ENCODE measurements around the gene DLG2. TPM values are rescaled to one million over a fixed set of nuclear protein-coding genes. Genes with fewer than 3 reads are reported as not detected.

The DLG2 gene
- total RNA-seq, 1 donor from 2014 or later: 2.1 TPM

GRCh38 chr11:84419616-84420015 is 1207.5 kb downstream of the DLG2 start:
- Mint-ChIP-seq H3K27ac (ENCODE audit: unreplicated experiment) (no peak overlapping the region), H3K4me1 (no peaks in the 10 kb centered on the region), H3K36me3 (ENCODE audit: low read depth) (no peaks in the 10 kb centered on the region), H3K4me3 (no peak overlapping the region), H3K27me3 (ENCODE audit: low read depth) (no peaks in the 10 kb centered on the region), H3K9me3 (no peaks in the 10 kb centered on the region)
- TF ChIP-seq CTCF (conservative IDR thresholded peaks at IDR 0.05): no peak
- no peak for DNase-seq (ENCODE audit: low read depth, low spot score)

GRCh38 chr11:84414920-84415319 is 1212.2 kb downstream of the DLG2 start:
- no peak overlapping the region for H3K27ac Mint-ChIP-seq (ENCODE audit: unreplicated experiment)
- no peaks in the 10 kb centered on the region for H3K36me3 Mint-ChIP-seq (ENCODE audit: low read depth)
- no peak for DNase-seq (ENCODE audit: low read depth, low spot score)
- no peak overlapping the region for H3K4me3 Mint-ChIP-seq
- H3K9me3 Mint-ChIP-seq: no peaks in the 10 kb centered on the region
- no peak for TF ChIP-seq CTCF (conservative IDR thresholded peaks at IDR 0.05)
- no peaks in the 10 kb centered on the region for H3K27me3 Mint-ChIP-seq (ENCODE audit: low read depth)
- no peaks in the 10 kb centered on the region for H3K4me1 Mint-ChIP-seq

GRCh38 chr11:84413549-84413948 is 1213.6 kb downstream of the DLG2 start:
- Mint-ChIP-seq H3K27ac (ENCODE audit: unreplicated experiment) (no peak overlapping the region), H3K36me3 (ENCODE audit: low read depth) (no peaks in the 10 kb centered on the region), H3K9me3 (no peaks in the 10 kb centered on the region), H3K4me1 (no peaks in the 10 kb centered on the region), H3K27me3 (ENCODE audit: low read depth) (no peaks in the 10 kb centered on the region), H3K4me3 (no peak overlapping the region)
- DNase-seq (ENCODE audit: low read depth, low spot score): no peak
- TF ChIP-seq CTCF (conservative IDR thresholded peaks at IDR 0.05): no peak

GRCh38 chr11:84412862-84413261 is 1214.3 kb downstream of the DLG2 start:
- Mint-ChIP-seq H3K27ac (ENCODE audit: unreplicated experiment) (no peak overlapping the region), H3K4me3 (no peak overlapping the region), H3K9me3 (no peaks in the 10 kb centered on the region), H3K36me3 (ENCODE audit: low read depth) (no peaks in the 10 kb centered on the region), H3K27me3 (ENCODE audit: low read depth) (no peaks in the 10 kb centered on the region), H3K4me1 (no peaks in the 10 kb centered on the region)
- DNase-seq (ENCODE audit: low read depth, low spot score): no peak
- TF ChIP-seq CTCF (conservative IDR thresholded peaks at IDR 0.05): no peak

GRCh38 chr11:84408946-84409411 is 1218.2 kb downstream of the DLG2 start:
- no peak for TF ChIP-seq CTCF (conservative IDR thresholded peaks at IDR 0.05)
- no peaks in the 10 kb centered on the region for H3K36me3 Mint-ChIP-seq (ENCODE audit: low read depth)
- no peaks in the 10 kb centered on the region for H3K27me3 Mint-ChIP-seq (ENCODE audit: low read depth)
- H3K9me3 Mint-ChIP-seq: no peaks in the 10 kb centered on the region
- no peak overlapping the region for H3K4me3 Mint-ChIP-seq
- H3K27ac Mint-ChIP-seq (ENCODE audit: unreplicated experiment): no peak overlapping the region
- no peaks in the 10 kb centered on the region for H3K4me1 Mint-ChIP-seq
- no peak for DNase-seq (ENCODE audit: low read depth, low spot score)

GRCh38 chr11:84407091-84407490 is 1220.1 kb downstream of the DLG2 start:
- H3K27ac Mint-ChIP-seq (ENCODE audit: unreplicated experiment): no peak overlapping the region
- H3K36me3 Mint-ChIP-seq (ENCODE audit: low read depth): no peaks in the 10 kb centered on the region
- no peak for TF ChIP-seq CTCF (conservative IDR thresholded peaks at IDR 0.05)
- DNase-seq (ENCODE audit: low read depth, low spot score): no peak
- H3K27me3 Mint-ChIP-seq (ENCODE audit: low read depth): no peaks in the 10 kb centered on the region
- H3K4me3 Mint-ChIP-seq: no peak overlapping the region
- no peaks in the 10 kb centered on the region for H3K4me1 Mint-ChIP-seq
- no peaks in the 10 kb centered on the region for H3K9me3 Mint-ChIP-seq
